ENCODE measurements around the gene ACAP3.
A peak's percentile ranks its signal among the peaks of the same experiment; 100 is the strongest.

Gene ACAP3

GRCh38 chr1:1307923-1308755, at the start of gene ACAP3, which contains the start of gene PUSL1:
ACAP3 (minus strand) TSS chr1:1307930; CDS start chr1:1307815, 115 bp downstream.
PUSL1 (plus strand) TSS chr1:1308597; CDS start chr1:1308644, 47 bp downstream.
- peak within 1 kb of the TSS; percentile 79 for H3K4me3 ChIP-seq (replicated peaks; ENCODE audit: low read depth, low read length)
- DNase-seq (ENCODE audit: extremely low read depth, low read depth): peak; percentile 60
- TF ChIP-seq CTCF (IDR thresholded peaks at IDR 0.05; ENCODE audit: low read depth, low read length, missing control alignments): no peak

- H3K4me3 ChIP-seq (replicated peaks; ENCODE audit: low read depth, low read length): peak overlapping the region; percentile 77
- no peak for DNase-seq (ENCODE audit: extremely low read depth, low read depth)
- TF ChIP-seq CTCF (IDR thresholded peaks at IDR 0.05; ENCODE audit: low read depth, low read length, missing control alignments): no peak
Measured at GRCh38 chr1:1356796-1357401, 49.2 kb upstream of the ACAP3 start.

- TF ChIP-seq CTCF (IDR thresholded peaks at IDR 0.05; ENCODE audit: low read depth, low read length, missing control alignments): no peak
- peak overlapping the region; percentile 77 for H3K4me3 ChIP-seq (replicated peaks; ENCODE audit: low read depth, low read length)
- DNase-seq (ENCODE audit: extremely low read depth, low read depth): no peak
Measured at GRCh38 chr1:1356166-1356795, 48.6 kb upstream of the ACAP3 start.

- no peak for DNase-seq (ENCODE audit: extremely low read depth, low read depth)
- TF ChIP-seq CTCF (IDR thresholded peaks at IDR 0.05; ENCODE audit: low read depth, low read length, missing control alignments): no peak
- H3K4me3 ChIP-seq (replicated peaks; ENCODE audit: low read depth, low read length): peak overlapping the region; percentile 25; the same call in 1 of the 2 replicates
Measured at GRCh38 chr1:1355416-1355815, 47.7 kb upstream of the ACAP3 start.

- TF ChIP-seq CTCF (IDR thresholded peaks at IDR 0.05; ENCODE audit: low read depth, low read length, missing control alignments): no peak
- DNase-seq (ENCODE audit: extremely low read depth, low read depth): no peak
- no peak overlapping the region for H3K4me3 ChIP-seq (replicated peaks; ENCODE audit: low read depth, low read length)
Measured at GRCh38 chr1:1354271-1355247, 46.8 kb upstream of the ACAP3 start.
